GM12878 (cell line): ENCODE results near the gene EFCAB7.
"Not testable (repeated sequence)": the region's sequence is repeated elsewhere in the genome, so short reads cannot be mapped to it uniquely, and the experiment has no call there.

Experiments used
- CTCF ChIP-seq, 3 experiments: IDR thresholded peaks in 2 of 3; conservative IDR thresholded peaks in 1 of 3; 2 replicates each; pipeline ENCODE4 v1.5.1; 2011; ENCODE audit warnings: low read depth in 3 of 3, low read length in 3 of 3, mild to moderate bottlenecking in 3 of 3, control low read depth in 2 of 3, moderate library complexity in 2 of 3, inconsistent platforms in 1 of 3, mixed read lengths in 1 of 3; ENCODE audit not compliant: control insufficient read depth in 2 of 3, insufficient read depth in 1 of 3; ENCODE audit errors: extremely low read depth in 1 of 3
- KDM1A ChIP-seq: fragments of 200-600 bp; sonication (generic); IDR thresholded peaks from 2 replicates; pipeline ENCODE4 v1.6.1; 2016; ENCODE audit warnings: borderline replicate concordance
- RELA ChIP-seq: fragments of 450-650 bp; IDR thresholded peaks from 2 replicates; pipeline ENCODE4 v1.8.0; 2014; ENCODE audit warnings: borderline replicate concordance; ENCODE audit not compliant: partially characterized antibody
- TARDBP ChIP-seq: IDR thresholded peaks from 2 replicates; pipeline ENCODE4 v1.6.1; 2016; ENCODE audit warnings: borderline replicate concordance

- not testable (repeated sequence) for TF ChIP-seq KDM1A; RELA; CTCF (IDR thresholded peaks at IDR 0.05 in 2 of 3, conservative IDR thresholded peaks at IDR 0.05 in 1 of 3; ENCODE audit: control insufficient read depth in 2 of 3, extremely low read depth in 1 of 3, insufficient read depth in 1 of 3, low read depth in 3 of 3, low read length in 3 of 3); TARDBP
Measured at GRCh38 chr1:63572686-63573085, 49.4 kb downstream of the EFCAB7 start.
